HEK293T (cell line): Measurements from ENCODE around the gene UNC79.
"Not testable (repeated sequence)": the region's sequence is repeated elsewhere in the genome, so short reads cannot be mapped to it uniquely, and the experiment has no call there.

ENCODE experiments used
- CTCF ChIA-PET: fragments of 350-600 bp; formaldehyde crosslinking; extraction: SDS; loops from one replicate; lab custom pipeline; 2021; ENCODE audit warnings: antibody characterized with exemption, inconsistent platforms; lab: Yijun Ruan, JAX
- POLR2A ChIA-PET: fragments of 350-600 bp; formaldehyde crosslinking; extraction: SDS; loops from one replicate; lab custom pipeline; 2020; ENCODE audit warnings: antibody characterized with exemption, inconsistent platforms; lab: Yijun Ruan, JAX
- DNase-seq: peaks from one replicate; pipeline ENCODE4 v3.0.0; 2012; ENCODE audit warnings: mixed read lengths; ENCODE audit errors: extremely low spot score
- ARNT ChIP-seq: fragments of 450-650 bp; IDR thresholded peaks from 2 replicates; pipeline ENCODE4 v1.6.1; 2017; ENCODE audit warnings: mild to moderate bottlenecking
- BHLHE40 ChIP-seq: fragments of 450-650 bp; IDR thresholded peaks from 2 replicates; pipeline ENCODE4 v1.6.1; 2016; ENCODE audit warnings: mild to moderate bottlenecking, moderate library complexity, borderline replicate concordance
- CTBP1 ChIP-seq: fragments of 450-650 bp; IDR thresholded peaks from 2 replicates; pipeline ENCODE4 v1.6.1; 2016; ENCODE audit warnings: borderline replicate concordance
- ELF4 ChIP-seq: fragments of 450-650 bp; IDR thresholded peaks from 2 replicates; pipeline ENCODE4 v1.6.1; 2017; ENCODE audit warnings: antibody characterized with exemption
- FOXA1 ChIP-seq: fragments of 450-650 bp; IDR thresholded peaks from 2 replicates; pipeline ENCODE4 v1.6.1; 2016; ENCODE audit warnings: mild to moderate bottlenecking
- FOXK2 ChIP-seq: fragments of 450-650 bp; IDR thresholded peaks from 2 replicates; pipeline ENCODE4 v1.6.1; 2016; ENCODE audit warnings: mild to moderate bottlenecking
- FOXM1 ChIP-seq: fragments of 450-650 bp; IDR thresholded peaks from 2 replicates; pipeline ENCODE4 v1.6.1; 2017; ENCODE audit warnings: mild to moderate bottlenecking, borderline replicate concordance
- HDGF ChIP-seq: fragments of 450-650 bp; IDR thresholded peaks from 2 replicates; pipeline ENCODE4 v1.6.1; 2017; ENCODE audit warnings: antibody characterized with exemption, borderline replicate concordance
- L3MBTL2 ChIP-seq: fragments of 450-650 bp; conservative IDR thresholded peaks from 2 replicates; pipeline ENCODE4 v1.6.1; 2016; ENCODE audit warnings: mild to moderate bottlenecking
- LEF1 ChIP-seq: fragments of 450-650 bp; IDR thresholded peaks from 2 replicates; pipeline ENCODE4 v1.6.1; 2017; ENCODE audit warnings: mild to moderate bottlenecking, borderline replicate concordance
- NFRKB ChIP-seq: fragments of 450-650 bp; IDR thresholded peaks from 2 replicates; pipeline ENCODE4 v1.6.1; 2016; ENCODE audit warnings: mild to moderate bottlenecking, moderate library complexity
- SP1 ChIP-seq: fragments of 450-650 bp; IDR thresholded peaks from 2 replicates; pipeline ENCODE4 v1.6.1; 2017
- SUZ12 ChIP-seq: fragments of 450-650 bp; IDR thresholded peaks from 2 replicates; pipeline ENCODE4 v1.6.1; 2016; ENCODE audit warnings: mild to moderate bottlenecking
- TARDBP ChIP-seq: fragments of 450-650 bp; IDR thresholded peaks from 2 replicates; pipeline ENCODE4 v1.6.1; 2016
- ZNF384 ChIP-seq: fragments of 450-650 bp; IDR thresholded peaks from 2 replicates; pipeline ENCODE4 v1.6.1; 2016
- TF ChIP-seq, protein P1 (sequence below): fragments of 450-650 bp; IDR thresholded peaks from 2 replicates; pipeline ENCODE4 v1.6.1; 2016

The UNC79 gene

DNA sequence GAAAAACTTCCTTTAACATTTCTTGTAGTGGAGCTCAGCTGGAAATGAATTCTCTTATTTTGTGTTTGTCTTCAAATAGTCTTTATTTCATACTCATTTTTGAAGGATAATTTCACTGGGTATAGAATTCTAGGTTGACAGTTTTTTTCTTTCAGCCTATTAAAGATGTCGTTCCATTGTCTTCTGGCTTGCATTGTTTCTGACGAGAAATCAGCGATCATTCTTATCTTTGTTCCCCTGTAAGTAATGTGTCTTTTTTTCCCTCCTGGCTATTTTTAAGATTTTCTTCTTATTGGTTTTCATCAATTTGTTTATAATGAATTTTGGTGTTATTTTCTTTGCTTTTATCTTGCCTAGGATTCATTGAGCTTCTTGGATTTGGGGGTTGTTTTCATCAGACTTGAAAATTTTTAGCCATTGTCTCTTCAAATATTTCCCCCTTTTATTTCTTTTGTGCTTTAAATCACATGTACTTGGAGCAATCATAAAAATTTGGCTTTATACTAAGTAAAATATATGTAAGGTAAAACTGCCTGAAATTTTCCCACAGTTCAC, 89.4 kb downstream of the UNC79 start:
- ChIA-PET POLR2A (no interaction called here), CTCF (no interaction called here)
- DNase-seq, result no peak
- TF ChIP-seq, protein P1, sequence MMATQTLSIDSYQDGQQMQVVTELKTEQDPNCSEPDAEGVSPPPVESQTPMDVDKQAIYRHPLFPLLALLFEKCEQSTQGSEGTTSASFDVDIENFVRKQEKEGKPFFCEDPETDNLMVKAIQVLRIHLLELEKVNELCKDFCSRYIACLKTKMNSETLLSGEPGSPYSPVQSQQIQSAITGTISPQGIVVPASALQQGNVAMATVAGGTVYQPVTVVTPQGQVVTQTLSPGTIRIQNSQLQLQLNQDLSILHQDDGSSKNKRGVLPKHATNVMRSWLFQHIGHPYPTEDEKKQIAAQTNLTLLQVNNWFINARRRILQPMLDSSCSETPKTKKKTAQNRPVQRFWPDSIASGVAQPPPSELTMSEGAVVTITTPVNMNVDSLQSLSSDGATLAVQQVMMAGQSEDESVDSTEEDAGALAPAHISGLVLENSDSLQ, result no peak
- TF ChIP-seq ZNF384 (no peak), L3MBTL2 (no peak), HDGF (no peak), ARNT (no peak), NFRKB (no peak), LEF1 (no peak), SUZ12 (no peak), FOXK2 (no peak), FOXA1 (no peak), BHLHE40 (no peak)

DNA sequence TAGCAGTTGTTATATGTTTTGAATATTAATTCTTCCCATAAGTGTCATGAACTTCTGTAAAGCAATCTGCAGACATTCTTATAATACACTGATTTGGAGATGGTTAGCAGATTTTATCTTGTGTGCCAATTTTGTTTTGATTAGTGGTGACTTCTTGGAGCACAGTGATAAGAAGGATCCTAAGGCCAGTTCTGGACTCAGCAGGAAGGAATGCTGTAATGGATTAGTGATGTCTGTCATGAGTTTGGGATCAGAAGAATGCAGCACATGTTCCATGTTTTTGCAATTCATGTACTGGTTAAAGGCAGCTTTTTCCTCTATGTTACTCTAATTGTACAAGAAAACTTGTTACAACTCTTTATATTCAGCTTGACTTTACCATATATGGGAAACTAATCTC, 91.5 kb downstream of the UNC79 start:
- no peak for TF ChIP-seq HDGF
- TF ChIP-seq ARNT, result no peak
- no peak for TF ChIP-seq ZNF384
- no peak for TF ChIP-seq BHLHE40
- no peak for TF ChIP-seq FOXK2
- TF ChIP-seq TARDBP, result no peak
- no peak for TF ChIP-seq CTBP1
- no peak for TF ChIP-seq SUZ12
- TF ChIP-seq ELF4, result no peak
- TF ChIP-seq NFRKB, result no peak
- TF ChIP-seq LEF1, result no peak
- no peak for TF ChIP-seq L3MBTL2
- TF ChIP-seq SP1, result no peak
- TF ChIP-seq, protein P1, result no peak
- no peak for TF ChIP-seq FOXA1
- no peak for TF ChIP-seq FOXM1
- ChIA-PET POLR2A (no interaction called here), CTCF (no interaction called here)
- no peak for DNase-seq

DNA sequence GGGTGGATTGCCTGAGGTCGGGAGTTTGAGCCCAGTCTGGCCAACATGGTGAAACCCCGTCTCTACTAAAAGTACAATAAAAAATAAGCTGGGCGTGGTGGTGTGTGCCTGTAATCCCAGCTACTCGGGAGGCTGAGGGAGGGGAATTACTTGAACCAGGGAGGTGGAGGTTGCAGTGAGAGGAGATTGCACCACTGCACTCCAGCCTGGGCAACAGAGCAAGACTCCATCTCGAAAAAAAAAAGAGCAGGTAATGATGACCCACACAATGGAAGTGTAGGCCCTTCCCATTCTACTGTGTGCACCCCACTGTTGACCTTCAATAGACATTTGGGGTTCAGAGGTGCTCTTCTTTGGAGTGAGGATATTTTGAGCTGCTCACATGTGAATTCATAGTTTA, 94.5 kb downstream of the UNC79 start:
- DNase-seq, CTCF ChIA-PET, POLR2A ChIA-PET: not testable (repeated sequence)

DNA sequence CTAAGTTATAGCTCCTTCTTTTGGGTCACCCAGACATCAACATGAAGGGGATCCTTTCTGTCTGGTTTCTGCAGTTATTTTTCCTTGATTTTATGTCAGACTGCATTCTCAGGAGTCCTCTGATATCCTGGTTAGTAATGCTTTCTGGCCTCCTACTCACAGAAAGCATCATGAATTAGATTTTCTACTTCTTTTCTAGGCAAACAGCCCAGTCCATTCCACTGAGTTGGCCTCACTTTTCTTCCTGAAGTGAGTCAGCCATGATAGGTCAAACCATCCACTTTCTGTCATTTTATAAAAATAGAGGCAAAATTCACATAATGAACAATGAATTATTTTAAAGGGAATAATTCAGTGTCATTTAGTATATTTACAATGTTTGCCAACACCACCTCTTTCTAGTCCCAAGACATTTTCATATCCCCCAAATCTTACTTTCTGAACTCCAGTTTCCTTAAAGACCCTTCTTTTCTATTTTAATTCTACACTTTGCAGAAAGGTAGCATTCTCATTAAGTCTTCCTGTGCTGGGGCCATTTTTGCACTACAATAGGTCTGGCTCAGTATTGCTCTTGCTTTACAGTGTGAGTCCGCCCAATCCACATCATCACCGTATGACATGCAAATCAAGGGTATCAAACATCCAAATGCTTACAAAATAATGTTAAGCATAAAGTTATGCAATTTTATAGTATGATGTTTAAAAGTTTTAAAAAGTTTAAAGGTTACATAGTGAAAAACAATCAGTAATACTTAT, 95.1 kb downstream of the UNC79 start:
- ChIA-PET CTCF (no interaction called here), POLR2A (no interaction called here)
- no peak for DNase-seq

DNA sequence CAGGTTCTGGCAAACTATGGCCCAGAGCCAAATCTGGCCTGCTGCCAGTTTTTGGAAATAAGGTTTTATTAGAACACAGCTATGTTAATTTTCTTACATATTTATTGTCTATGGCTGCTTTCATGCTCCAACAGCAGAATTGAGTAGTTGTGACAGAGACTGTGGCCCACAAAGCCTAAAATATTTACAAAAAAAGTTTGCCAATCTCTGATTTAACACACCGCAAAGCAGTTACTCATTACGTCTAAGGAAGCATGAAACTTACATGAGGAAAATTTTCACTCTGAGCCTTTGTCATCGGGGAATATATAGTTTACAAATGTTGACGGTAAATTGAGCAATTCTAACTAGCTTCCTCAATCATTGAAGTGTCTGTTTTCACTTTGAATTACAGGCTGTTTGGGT, 96.5 kb downstream of the UNC79 start:
- TF ChIP-seq ARNT, result no peak
- no peak for TF ChIP-seq ELF4
- no peak for TF ChIP-seq SP1
- no peak for TF ChIP-seq TARDBP
- no peak for TF ChIP-seq CTBP1
- TF ChIP-seq BHLHE40, result no peak
- TF ChIP-seq SUZ12, result no peak
- TF ChIP-seq LEF1, result no peak
- no peak for TF ChIP-seq NFRKB
- TF ChIP-seq L3MBTL2, result no peak
- no peak for TF ChIP-seq FOXA1
- no peak for TF ChIP-seq HDGF
- TF ChIP-seq FOXM1, result no peak
- TF ChIP-seq, protein P1, result no peak
- TF ChIP-seq ZNF384, result no peak
- no peak for TF ChIP-seq FOXK2
- CTCF ChIA-PET, result interaction anchor here (0.7 kb wide), 1 partner anchor 10 kb away, joined by 4 read pairs; no protein-coding TSS in a partner anchor
- POLR2A ChIA-PET, result no interaction called here
- no peak for DNase-seq

More for the DNA sequence above, 95.1 kb downstream of the UNC79 start:
- TF ChIP-seq ARNT (no peak), FOXK2 (no peak), CTBP1 (no peak), LEF1 (no peak), TARDBP (no peak), ZNF384 (no peak), FOXM1 (no peak)

DNA sequence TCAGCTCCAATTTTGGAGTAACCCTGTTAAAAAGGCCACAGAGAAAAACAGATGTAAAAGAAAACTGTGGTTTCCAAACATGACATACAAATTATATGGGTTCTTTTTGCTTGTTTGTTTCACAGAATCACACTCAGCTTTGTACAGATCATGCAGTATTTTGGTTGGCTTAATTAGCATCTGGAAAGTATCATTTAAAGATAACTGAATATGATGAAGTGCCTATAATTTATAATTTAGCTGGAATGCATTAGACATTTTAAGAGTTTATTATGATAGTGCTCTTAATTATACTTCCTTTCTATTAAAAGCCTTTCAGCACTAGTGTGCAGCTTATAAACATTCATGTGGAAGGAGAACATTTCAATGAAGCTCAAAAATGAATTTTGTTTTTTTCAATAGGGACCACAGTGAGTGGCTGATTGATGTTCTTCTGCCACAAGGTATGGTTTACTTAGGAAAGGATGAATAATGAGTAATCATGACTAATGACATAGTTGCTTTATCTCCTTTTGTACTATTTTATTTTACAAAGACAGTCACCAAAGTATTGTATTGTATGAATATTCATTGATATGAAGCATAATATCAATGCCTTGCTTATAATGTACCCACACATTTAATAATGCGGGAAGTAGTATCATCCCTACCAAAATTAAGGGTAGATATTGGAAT, 98.3 kb downstream of the UNC79 start:
- no peak for TF ChIP-seq ZNF384
- TF ChIP-seq TARDBP, result no peak
- TF ChIP-seq FOXM1, result no peak
- no peak for TF ChIP-seq ELF4
- TF ChIP-seq L3MBTL2, result no peak
- TF ChIP-seq SUZ12, result no peak
- no peak for TF ChIP-seq HDGF
- TF ChIP-seq FOXK2, result no peak
- no peak for TF ChIP-seq ARNT
- TF ChIP-seq FOXA1, result no peak
- no peak for TF ChIP-seq NFRKB
- TF ChIP-seq BHLHE40, result no peak
- no peak for TF ChIP-seq SP1
- TF ChIP-seq, protein P1, result no peak
- DNase-seq, result no peak
- ChIA-PET POLR2A (no interaction called here), CTCF (no interaction called here)
